ES-I3 (cell line): ENCODE results near the gene NLGN4Y.
"Not testable (repeated sequence)": the region's sequence is repeated elsewhere in the genome, so short reads cannot be mapped to it uniquely, and the experiment has no call there.

Experiments
- H3K36me3 ChIP-seq: 2 replicates; pipeline ENCODE4 v1.6.1; 2013; ENCODE audit warnings: mild to moderate bottlenecking, low read length, control low read depth, moderate library complexity; ENCODE audit not compliant: insufficient read depth
- H3K4me1 ChIP-seq: 2 replicates; pipeline ENCODE4 v1.6.1; 2013; ENCODE audit warnings: mild to moderate bottlenecking, control low read depth, low read length; ENCODE audit not compliant: insufficient read depth
- H3K9ac ChIP-seq: 2 replicates; pipeline ENCODE4 v1.6.1; 2013; ENCODE audit warnings: low read depth, mild to moderate bottlenecking, low read length, moderate library complexity
- H3K9me3 ChIP-seq: 2 replicates; pipeline ENCODE4 v1.6.1; 2013; ENCODE audit warnings: mild to moderate bottlenecking, low read length, moderate library complexity; ENCODE audit not compliant: control insufficient read depth, insufficient read depth

NLGN4Y gene

GRCh38 chrY:14834103-14835060 is 310.1 kb downstream of the NLGN4Y start:
- Histone ChIP-seq H3K4me1 (no peaks in the 10 kb centered on the region), H3K9me3 (no peaks in the 10 kb centered on the region), H3K9ac (no peak overlapping the region), H3K36me3 (no peaks in the 10 kb centered on the region)

GRCh38 chrY:14837466-14837865 is 313.1 kb downstream of the NLGN4Y start:
- Histone ChIP-seq H3K4me1 (no peaks in the 10 kb centered on the region), H3K9me3 (no peaks in the 10 kb centered on the region), H3K36me3 (no peaks in the 10 kb centered on the region), H3K9ac (no peak overlapping the region)

- H3K36me3 ChIP-seq, result no peaks in the 10 kb centered on the region
- H3K9me3 ChIP-seq, result no peaks in the 10 kb centered on the region
- H3K9ac ChIP-seq, result no peak overlapping the region
- no peaks in the 10 kb centered on the region for H3K4me1 ChIP-seq
These were observed 326.4 kb downstream of the NLGN4Y start for GRCh38 chrY:14850734-14851133.

- Histone ChIP-seq H3K9ac (no peak overlapping the region), H3K4me1 (no peaks in the 10 kb centered on the region), H3K36me3 (no peaks in the 10 kb centered on the region), H3K9me3 (no peaks in the 10 kb centered on the region)
These were observed 336.1 kb downstream of the NLGN4Y start for GRCh38 chrY:14860448-14860847.

GRCh38 chrY:14861033-14861432 is 336.7 kb downstream of the NLGN4Y start:
- not testable (repeated sequence) for H3K9me3 ChIP-seq, H3K36me3 ChIP-seq, H3K9ac ChIP-seq, H3K4me1 ChIP-seq

GRCh38 chrY:14871971-14872370 is 347.6 kb downstream of the NLGN4Y start:
- H3K36me3 ChIP-seq, result no peaks in the 10 kb centered on the region
- H3K4me1 ChIP-seq, result no peaks in the 10 kb centered on the region
- H3K9me3 ChIP-seq, result no peaks in the 10 kb centered on the region
- H3K9ac ChIP-seq, result no peak overlapping the region
